AG04449 (cell line): ENCODE results near the gene WDR48.

Source experiments
- CTCF ChIA-PET: fragments of 350-600 bp; formaldehyde crosslinking; extraction: SDS; loops from one replicate; lab custom pipeline; 2021; ENCODE audit warnings: antibody characterized with exemption; lab: Yijun Ruan, JAX
- POLR2A ChIA-PET: fragments of 400-600, 350-600 bp; formaldehyde crosslinking; extraction: SDS; loops from one replicate; lab custom pipeline; 2020; ENCODE audit warnings: antibody characterized with exemption, inconsistent platforms; lab: Yijun Ruan, JAX
- DNase-seq: peaks from one replicate; pipeline ENCODE4 v3.0.0-alpha.2; 2010; ENCODE audit warnings: low read depth, low spot score
- H3K4me3 ChIP-seq: 2 replicates; pipeline ENCODE4 v1.5.1; 2011; ENCODE audit warnings: low read depth, mild to moderate bottlenecking, control low read depth, low read length
- TF ChIP-seq, protein P1 (sequence below): IDR thresholded peaks from one replicate; pipeline ENCODE4 v1.5.1; 2011; ENCODE audit warnings: mild to moderate bottlenecking, moderate library complexity, low read length, control low read depth, inconsistent platforms; ENCODE audit not compliant: insufficient read depth; ENCODE audit errors: missing control alignments

Gene WDR48

DNA sequence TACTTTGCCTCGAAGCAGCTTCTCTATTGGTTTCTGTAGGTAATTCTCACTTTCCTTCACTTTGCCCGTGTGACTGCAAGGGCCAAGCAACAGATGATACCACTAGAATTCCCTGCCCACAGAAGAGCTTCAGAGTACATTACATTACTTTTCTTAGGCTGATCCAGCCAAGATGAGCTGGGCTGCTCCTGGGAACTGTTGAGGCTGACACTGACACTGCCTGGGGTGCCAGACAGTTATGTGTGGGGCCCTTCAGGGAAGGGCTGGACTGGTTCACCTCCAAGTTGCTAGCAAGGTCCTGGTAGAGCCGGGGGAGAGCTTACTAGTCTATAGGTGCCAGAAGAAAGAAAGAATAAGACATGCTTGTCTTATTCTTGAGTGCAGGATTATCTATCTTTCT is 36.6 kb downstream of the WDR48 start:
- H3K4me3 ChIP-seq = no peak overlapping the region
- TF ChIP-seq, protein P1, sequence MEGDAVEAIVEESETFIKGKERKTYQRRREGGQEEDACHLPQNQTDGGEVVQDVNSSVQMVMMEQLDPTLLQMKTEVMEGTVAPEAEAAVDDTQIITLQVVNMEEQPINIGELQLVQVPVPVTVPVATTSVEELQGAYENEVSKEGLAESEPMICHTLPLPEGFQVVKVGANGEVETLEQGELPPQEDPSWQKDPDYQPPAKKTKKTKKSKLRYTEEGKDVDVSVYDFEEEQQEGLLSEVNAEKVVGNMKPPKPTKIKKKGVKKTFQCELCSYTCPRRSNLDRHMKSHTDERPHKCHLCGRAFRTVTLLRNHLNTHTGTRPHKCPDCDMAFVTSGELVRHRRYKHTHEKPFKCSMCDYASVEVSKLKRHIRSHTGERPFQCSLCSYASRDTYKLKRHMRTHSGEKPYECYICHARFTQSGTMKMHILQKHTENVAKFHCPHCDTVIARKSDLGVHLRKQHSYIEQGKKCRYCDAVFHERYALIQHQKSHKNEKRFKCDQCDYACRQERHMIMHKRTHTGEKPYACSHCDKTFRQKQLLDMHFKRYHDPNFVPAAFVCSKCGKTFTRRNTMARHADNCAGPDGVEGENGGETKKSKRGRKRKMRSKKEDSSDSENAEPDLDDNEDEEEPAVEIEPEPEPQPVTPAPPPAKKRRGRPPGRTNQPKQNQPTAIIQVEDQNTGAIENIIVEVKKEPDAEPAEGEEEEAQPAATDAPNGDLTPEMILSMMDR = no peak
- POLR2A ChIA-PET = no interaction called here
- CTCF ChIA-PET = interaction anchor here (1.2 to 5.2 kb wide), 5 partner anchors 8 to 204 kb away, joined by 3 to 20 read pairs (median 6); no protein-coding TSS in a partner anchor
- no peak for DNase-seq

DNA sequence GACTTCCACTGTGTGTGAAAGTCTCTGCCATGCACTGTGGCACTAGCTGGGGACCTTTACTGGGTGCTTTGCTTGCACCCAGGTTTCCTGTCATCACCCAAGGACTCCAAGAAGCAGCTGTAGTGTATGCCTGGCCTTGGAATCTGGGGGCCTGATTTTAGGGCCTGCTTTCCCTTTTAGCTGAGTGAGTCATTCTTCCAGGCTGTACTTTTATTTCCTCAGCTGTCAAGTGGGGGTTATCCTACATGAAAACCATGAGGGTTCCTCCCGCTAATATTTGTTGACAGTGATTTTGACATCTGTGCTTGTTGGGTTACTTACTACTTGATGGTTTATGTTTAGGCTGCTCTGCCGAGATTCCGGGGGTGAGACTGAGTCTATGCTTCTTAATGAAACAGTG is 37.1 kb downstream of the WDR48 start:
- POLR2A ChIA-PET = interaction anchor here (0.6 kb wide), 1 partner anchor 24 kb away, joined by 4 read pairs; no protein-coding TSS in a partner anchor

DNA sequence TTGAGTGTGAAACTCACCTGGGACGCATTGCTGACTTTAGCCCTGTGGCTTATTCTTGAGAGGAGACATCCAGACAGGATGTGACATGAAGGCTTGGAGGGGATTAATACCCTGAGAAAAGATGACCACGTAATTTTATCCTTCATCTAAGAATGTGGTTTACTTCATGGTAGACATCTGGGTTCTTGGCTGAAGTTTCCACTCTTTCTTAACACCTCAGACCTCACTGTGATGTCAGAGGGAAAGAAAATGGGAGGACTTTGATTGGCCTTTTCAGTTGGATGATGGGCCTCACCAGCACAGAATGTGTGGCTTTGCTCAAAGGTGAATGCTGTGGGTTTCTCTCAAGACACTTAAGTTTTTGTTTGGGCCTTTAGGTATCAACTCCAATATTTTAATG is 39.1 kb downstream of the WDR48 start:
- TF ChIP-seq, protein P1 = no peak
- H3K4me3 ChIP-seq = no peak overlapping the region
- POLR2A ChIA-PET = no interaction called here
- CTCF ChIA-PET = interaction anchor here (1.3 kb wide), 1 partner anchor 11 kb away, joined by 3 read pairs; no protein-coding TSS in a partner anchor
- DNase-seq = no peak

More for the DNA sequence above, 37.1 kb downstream of the WDR48 start:
- TF ChIP-seq, protein P1 = no peak
- CTCF ChIA-PET = interaction anchor here (1.0 to 5.2 kb wide), 5 partner anchors 9 to 204 kb away, joined by 3 to 20 read pairs (median 4); no protein-coding TSS in a partner anchor
- H3K4me3 ChIP-seq = no peak overlapping the region
- DNase-seq = no peak

DNA sequence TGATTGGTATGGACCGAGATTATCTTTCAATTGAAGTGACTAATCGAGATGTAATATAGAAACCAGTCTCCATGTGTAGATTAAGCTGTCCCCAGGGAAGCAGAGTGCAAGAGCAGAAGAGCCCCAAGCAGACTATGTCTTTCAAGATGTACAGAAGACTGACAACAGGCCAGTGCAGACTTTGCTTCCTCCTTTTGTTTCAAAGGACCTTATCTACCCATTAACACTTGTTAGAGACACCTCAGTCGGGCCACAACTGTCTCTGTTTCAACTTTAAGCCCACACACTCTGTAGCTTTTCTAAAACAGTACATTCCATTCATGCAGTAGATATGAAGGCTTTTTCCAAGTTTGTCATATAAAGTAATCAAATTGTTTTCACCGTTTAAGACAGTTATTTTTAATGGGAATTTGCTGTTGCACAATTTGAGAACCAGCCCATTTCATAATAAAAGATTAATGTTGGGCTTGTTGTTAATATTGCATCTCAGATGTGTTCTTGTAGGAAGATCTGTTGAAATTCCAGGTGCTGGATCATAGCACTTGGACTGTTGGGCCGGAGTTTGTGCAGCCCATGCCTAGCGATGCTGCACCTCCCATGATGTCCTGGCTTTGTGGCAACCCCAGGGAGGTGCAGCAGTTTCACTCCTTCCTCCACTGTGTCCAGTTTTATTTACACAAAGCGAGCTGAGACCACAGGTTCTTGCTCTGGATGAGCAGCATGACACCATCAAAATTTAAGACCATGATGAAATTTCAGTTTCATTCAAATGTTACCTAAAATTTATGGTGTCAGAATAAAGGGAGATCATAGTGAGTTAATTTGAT is 43.2 kb downstream of the WDR48 start:
- TF ChIP-seq, protein P1 = no peak
- ChIA-PET CTCF (interaction anchor here (1.0 to 1.3 kb wide), 3 partner anchors 8 to 193 kb away, joined by 3 to 4 read pairs (median 4); no protein-coding TSS in a partner anchor), POLR2A (no interaction called here)
- DNase-seq = no peak
- no peak overlapping the region for H3K4me3 ChIP-seq

DNA sequence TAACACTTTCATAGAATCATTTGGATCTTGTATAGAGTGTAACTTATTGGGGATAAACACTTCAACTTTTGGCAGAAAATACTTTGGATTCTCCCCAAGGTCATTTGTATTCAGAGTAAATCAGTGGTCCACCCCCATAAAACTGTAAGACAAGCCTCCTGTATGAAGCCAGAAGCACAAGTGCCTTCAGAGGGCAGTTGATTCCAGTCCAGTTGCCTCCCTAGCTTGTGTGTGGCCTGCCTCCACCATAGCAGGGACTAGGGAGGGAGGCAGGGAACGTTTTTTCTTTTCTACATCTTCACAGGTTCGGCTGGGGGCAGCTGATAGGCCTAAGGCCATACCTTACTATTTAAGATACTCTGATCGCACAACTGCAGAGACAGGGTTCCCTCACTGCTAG is 44.0 kb downstream of the WDR48 start:
- no peak for DNase-seq
- ChIA-PET CTCF (no interaction called here), POLR2A (no interaction called here)
- H3K4me3 ChIP-seq = no peak overlapping the region
- TF ChIP-seq, protein P1 = no peak

DNA sequence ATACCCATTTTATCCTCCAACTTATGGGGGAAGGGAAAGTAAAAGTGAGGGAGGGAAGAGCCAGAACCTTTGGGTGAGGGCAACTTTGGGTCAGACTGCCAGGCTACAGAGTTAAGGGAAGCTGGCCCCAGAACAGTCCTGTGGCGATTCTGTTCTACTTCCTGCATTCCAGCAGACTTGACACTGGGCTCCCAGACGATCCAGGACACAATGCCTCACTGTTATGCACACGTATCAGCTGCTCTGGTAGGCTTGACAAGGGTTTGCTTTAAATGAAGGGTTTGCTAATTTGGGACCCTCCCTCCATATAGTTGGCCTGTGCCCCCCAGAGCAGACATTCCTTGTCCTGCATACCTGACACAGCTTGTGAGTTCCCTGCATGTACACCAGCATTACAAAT is 45.0 kb downstream of the WDR48 start:
- ChIA-PET CTCF (interaction anchor here (0.9 to 1.7 kb wide), 5 partner anchors 9 to 195 kb away, joined by 3 to 8 read pairs (median 4); no protein-coding TSS in a partner anchor), POLR2A (no interaction called here)
- no peak for DNase-seq
- H3K4me3 ChIP-seq = no peak overlapping the region
- TF ChIP-seq, protein P1 = no peak
